ENCODE measurements around the gene BRMS1L. TPM values are rescaled to one million over a fixed set of nuclear protein-coding genes. Genes with fewer than 3 reads are reported as not detected.

The BRMS1L gene
- total and polyA plus RNA-seq, 2 of the 4 experiments (the other 2 are of a cell fraction), result 1.8 to 6.2 TPM

GRCh38 chr14:35786856-35787255 lies 39.3 kb upstream of the BRMS1L start:
- Histone ChIP-seq H3K9me1 (ENCODE audit: insufficient read depth, low read length) (no peaks in the 10 kb centered on the region), H3K36me3 (ENCODE audit: control insufficient read depth, insufficient read depth, low read length) (no peaks in the 10 kb centered on the region), H3K27ac (ENCODE audit: insufficient read depth, low read length) (no peak overlapping the region), H2AK5ac (ENCODE audit: low read depth, low read length) (no peak overlapping the region), H2BK15ac (ENCODE audit: low read depth, low read length) (no peak overlapping the region), H4K20me1 (ENCODE audit: insufficient read depth, low read length) (peaks cover 17% of the 10 kb centered on the region), H3K18ac (ENCODE audit: low read depth, low read length) (no peak overlapping the region), H3K27me3 (ENCODE audit: control insufficient read depth, insufficient read depth, low read length) (no peaks in the 10 kb centered on the region), H2BK5ac (ENCODE audit: low read depth, low read length, poor library complexity, severe bottlenecking) (no peak overlapping the region), H2BK120ac (ENCODE audit: low read depth, low read length) (no peak overlapping the region), H3K4ac (ENCODE audit: low read depth, low read length) (no peak overlapping the region), H3K9me3 (ENCODE audit: control insufficient read depth, insufficient read depth, low read length) (no peaks in the 10 kb centered on the region), H2AFZ (replicated peaks; ENCODE audit: low read length, poor library complexity) (no peak overlapping the region), H4K5ac (ENCODE audit: low read depth, low read length) (no peak overlapping the region), H4K8ac (ENCODE audit: low read depth in 2 of 2, low read length in 2 of 2) (no peak overlapping the region), H3K23ac (ENCODE audit: low read depth, low read length) (no peak overlapping the region), H3K4me1 (ENCODE audit: control insufficient read depth, insufficient read depth, low read length) (peaks cover 2% of the 10 kb centered on the region; the same call in 1 of the 2 replicates), H3K9ac (ENCODE audit: low read depth, low read length) (no peak overlapping the region), H2BK20ac (ENCODE audit: low read depth, low read length) (no peak overlapping the region), H3K4me3 (ENCODE audit: insufficient read depth, low read depth, low read length) (no peak overlapping the region), H3K14ac (replicated peaks; ENCODE audit: low read depth, low read length) (no peak overlapping the region), H4K91ac (ENCODE audit: insufficient read depth, low read depth, low read length) (no peak overlapping the region), H3K4me2 (ENCODE audit: low read depth, low read length) (no peak overlapping the region), H3K56ac (ENCODE audit: extremely low read depth, insufficient read depth, low read length) (no peak overlapping the region), H3K79me1 (ENCODE audit: low read depth in 1 of 2, low read length in 2 of 2) (peaks cover 5 to 23% of the 10 kb centered on the region in 2 experiments; a peak in 3 of 4 replicates), H2AK9ac (replicated peaks; ENCODE audit: low read depth, low read length, poor library complexity) (no peak overlapping the region)
- ChIA-PET POLR2A (ENCODE audit: unreplicated experiment) (interaction anchor here (0.5 kb wide), 1 partner anchor 1350 kb away, joined by 3 read pairs; no protein-coding TSS in a partner anchor), CTCF (interaction anchor here (0.7 kb wide), 1 partner anchor 153 kb away, joined by 4 read pairs; no protein-coding TSS in a partner anchor)
- intact Hi-C loops (cut with micrococcal nuclease), result no loop called here
- ATAC-seq (ENCODE audit: low read depth), result no peak
- BruUV-seq (replicated peaks), result no TSS peak
- in situ Hi-C loops (cut with MboI; ENCODE audit: low sequenced_read_pairs), result no loop called here
- dilution Hi-C loops (cut with HindIII; ENCODE audit: low sequenced_read_pairs, unreplicated experiment), result no loop called here
- no peak for DNase-seq
- WGBS, 2 experiments (ENCODE audit: extremely low coverage in 2 of 2, insufficient read length in 1 of 2), result no CpG with 5 or more reads among the region's 2 CpGs
- TF ChIP-seq, protein P1, sequence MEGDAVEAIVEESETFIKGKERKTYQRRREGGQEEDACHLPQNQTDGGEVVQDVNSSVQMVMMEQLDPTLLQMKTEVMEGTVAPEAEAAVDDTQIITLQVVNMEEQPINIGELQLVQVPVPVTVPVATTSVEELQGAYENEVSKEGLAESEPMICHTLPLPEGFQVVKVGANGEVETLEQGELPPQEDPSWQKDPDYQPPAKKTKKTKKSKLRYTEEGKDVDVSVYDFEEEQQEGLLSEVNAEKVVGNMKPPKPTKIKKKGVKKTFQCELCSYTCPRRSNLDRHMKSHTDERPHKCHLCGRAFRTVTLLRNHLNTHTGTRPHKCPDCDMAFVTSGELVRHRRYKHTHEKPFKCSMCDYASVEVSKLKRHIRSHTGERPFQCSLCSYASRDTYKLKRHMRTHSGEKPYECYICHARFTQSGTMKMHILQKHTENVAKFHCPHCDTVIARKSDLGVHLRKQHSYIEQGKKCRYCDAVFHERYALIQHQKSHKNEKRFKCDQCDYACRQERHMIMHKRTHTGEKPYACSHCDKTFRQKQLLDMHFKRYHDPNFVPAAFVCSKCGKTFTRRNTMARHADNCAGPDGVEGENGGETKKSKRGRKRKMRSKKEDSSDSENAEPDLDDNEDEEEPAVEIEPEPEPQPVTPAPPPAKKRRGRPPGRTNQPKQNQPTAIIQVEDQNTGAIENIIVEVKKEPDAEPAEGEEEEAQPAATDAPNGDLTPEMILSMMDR (conservative IDR thresholded peaks at IDR 0.05; ENCODE audit: low read depth, low read length), result no peak
- TF ChIP-seq MAZ (IDR thresholded peaks at IDR 0.05; ENCODE audit: borderline replicate concordance, low read depth, low read length) (no peak), RFX5 (IDR thresholded peaks at IDR 0.05; ENCODE audit: low read depth, low read length) (no peak), RCOR1 (IDR thresholded peaks at IDR 0.05; ENCODE audit: insufficient replicate concordance, low read length) (no peak), RAD21 (IDR thresholded peaks at IDR 0.05; ENCODE audit: low read length) (no peak), MAFK (IDR thresholded peaks at IDR 0.05; ENCODE audit: low read depth, low read length) (no peak), MXI1 (IDR thresholded peaks at IDR 0.05; ENCODE audit: borderline replicate concordance, low read depth, low read length) (no peak), CEBPB (IDR thresholded peaks at IDR 0.05; ENCODE audit: low read depth, low read length) (no peak), POLR2A (IDR thresholded peaks at IDR 0.05; ENCODE audit: low read depth, low read length) (no peak), NFE2L2 (IDR thresholded peaks at IDR 0.05; ENCODE audit: low read depth, low read length) (no peak), ELK1 (IDR thresholded peaks at IDR 0.05; ENCODE audit: borderline replicate concordance, low read depth, low read length) (no peak), SMC3 (IDR thresholded peaks at IDR 0.05; ENCODE audit: low read depth, low read length) (no peak), FOS (IDR thresholded peaks at IDR 0.05; ENCODE audit: low read depth, low read length) (no peak), CHD1 (IDR thresholded peaks at IDR 0.05; ENCODE audit: low read depth, low read length) (no peak), BHLHE40 (IDR thresholded peaks at IDR 0.05; ENCODE audit: low read depth, low read length) (no peak)
- TF ChIP-seq, protein P2, sequence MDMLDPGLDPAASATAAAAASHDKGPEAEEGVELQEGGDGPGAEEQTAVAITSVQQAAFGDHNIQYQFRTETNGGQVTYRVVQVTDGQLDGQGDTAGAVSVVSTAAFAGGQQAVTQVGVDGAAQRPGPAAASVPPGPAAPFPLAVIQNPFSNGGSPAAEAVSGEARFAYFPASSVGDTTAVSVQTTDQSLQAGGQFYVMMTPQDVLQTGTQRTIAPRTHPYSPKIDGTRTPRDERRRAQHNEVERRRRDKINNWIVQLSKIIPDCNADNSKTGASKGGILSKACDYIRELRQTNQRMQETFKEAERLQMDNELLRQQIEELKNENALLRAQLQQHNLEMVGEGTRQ (IDR thresholded peaks at IDR 0.05; ENCODE audit: low read depth, low read length), result no peak

Measured in IMR-90 (cell line).